ENCODE measurements around the gene EVC.

EVC gene

GRCh38 chr4:5730436-5730835 is 19.4 kb downstream of the EVC start:
- Histone ChIP-seq H3K79me2 (ENCODE audit: low read length) (peaks cover 27% of the 10 kb centered on the region), H3K9me2 (replicated peaks; ENCODE audit: insufficient read depth, low read length) (no peaks in the 10 kb centered on the region), H3K4me2 (ENCODE audit: low read depth, low read length) (no peak overlapping the region), H3K4me1 (ENCODE audit: low read length) (no peaks in the 10 kb centered on the region), H3K36me3 (replicated peaks; ENCODE audit: insufficient read depth, low read length) (no peaks in the 10 kb centered on the region), H3K9ac (ENCODE audit: low read length) (no peak overlapping the region), H4K20me1 (ENCODE audit: insufficient read depth, low read length) (no peaks in the 10 kb centered on the region), H3K4me3 (ENCODE audit: low read length) (no peak overlapping the region), H3K27me3 (replicated peaks; ENCODE audit: insufficient read depth, low read length) (no peaks in the 10 kb centered on the region), H3K27ac (ENCODE audit: low read length) (no peak overlapping the region), H3F3A (ENCODE audit: insufficient read depth, low read length) (no peaks in the 10 kb centered on the region), H2AFZ (ENCODE audit: low read length) (no peak overlapping the region), H3K9me3 (replicated peaks; ENCODE audit: insufficient read depth, low read length) (no peaks in the 10 kb centered on the region)
- no peak for DNase-seq
- TF ChIP-seq EZH2 (optimal IDR thresholded peaks at IDR 0.05; ENCODE audit: low read depth, low read length) (no peak), EZH2phosphoT487 (IDR thresholded peaks at IDR 0.05; ENCODE audit: low read length) (no peak), CTCF (IDR thresholded peaks at IDR 0.05; ENCODE audit: low read length) (no peak)

- Histone ChIP-seq H3K36me3 (replicated peaks; ENCODE audit: insufficient read depth, low read length) (no peaks in the 10 kb centered on the region), H3K4me2 (ENCODE audit: low read depth, low read length) (no peak overlapping the region), H3K79me2 (ENCODE audit: low read length) (peaks cover 19% of the 10 kb centered on the region), H3F3A (ENCODE audit: insufficient read depth, low read length) (no peaks in the 10 kb centered on the region), H3K9me3 (replicated peaks; ENCODE audit: insufficient read depth, low read length) (no peaks in the 10 kb centered on the region), H4K20me1 (ENCODE audit: insufficient read depth, low read length) (no peaks in the 10 kb centered on the region), H3K4me1 (ENCODE audit: low read length) (no peaks in the 10 kb centered on the region), H3K27me3 (replicated peaks; ENCODE audit: insufficient read depth, low read length) (no peaks in the 10 kb centered on the region), H3K4me3 (ENCODE audit: low read length) (no peak overlapping the region), H3K9me2 (replicated peaks; ENCODE audit: insufficient read depth, low read length) (no peaks in the 10 kb centered on the region), H3K9ac (ENCODE audit: low read length) (no peak overlapping the region), H3K27ac (ENCODE audit: low read length) (no peak overlapping the region), H2AFZ (ENCODE audit: low read length) (no peak overlapping the region)
- no peak for DNase-seq
- TF ChIP-seq EZH2 (optimal IDR thresholded peaks at IDR 0.05; ENCODE audit: low read depth, low read length) (no peak), CTCF (IDR thresholded peaks at IDR 0.05; ENCODE audit: low read length) (no peak), EZH2phosphoT487 (IDR thresholded peaks at IDR 0.05; ENCODE audit: low read length) (no peak)
Observed at GRCh38 chr4:5730993-5731990, 20.3 kb downstream of the EVC start.

- Histone ChIP-seq H3K9me3 (replicated peaks; ENCODE audit: insufficient read depth, low read length) (no peaks in the 10 kb centered on the region), H3F3A (ENCODE audit: insufficient read depth, low read length) (no peaks in the 10 kb centered on the region), H3K4me2 (ENCODE audit: low read depth, low read length) (no peak overlapping the region), H3K9ac (ENCODE audit: low read length) (no peak overlapping the region), H3K36me3 (replicated peaks; ENCODE audit: insufficient read depth, low read length) (no peaks in the 10 kb centered on the region), H2AFZ (ENCODE audit: low read length) (no peak overlapping the region), H4K20me1 (ENCODE audit: insufficient read depth, low read length) (no peaks in the 10 kb centered on the region), H3K4me3 (ENCODE audit: low read length) (no peak overlapping the region), H3K27ac (ENCODE audit: low read length) (no peak overlapping the region), H3K27me3 (replicated peaks; ENCODE audit: insufficient read depth, low read length) (no peaks in the 10 kb centered on the region), H3K9me2 (replicated peaks; ENCODE audit: insufficient read depth, low read length) (no peaks in the 10 kb centered on the region), H3K4me1 (ENCODE audit: low read length) (no peaks in the 10 kb centered on the region), H3K79me2 (ENCODE audit: low read length) (peaks cover 18% of the 10 kb centered on the region)
- DNase-seq: no peak
- TF ChIP-seq EZH2 (optimal IDR thresholded peaks at IDR 0.05; ENCODE audit: low read depth, low read length) (no peak), EZH2phosphoT487 (IDR thresholded peaks at IDR 0.05; ENCODE audit: low read length) (no peak), CTCF (IDR thresholded peaks at IDR 0.05; ENCODE audit: low read length) (no peak)
Observed at GRCh38 chr4:5732158-5732557, 21.2 kb downstream of the EVC start.

Data from MM.1S (cell line).